ENCODE data around the gene SLC8B1. TPM values are rescaled to one million over a fixed set of nuclear protein-coding genes. Genes with fewer than 3 reads are reported as not detected.
"Not testable (repeated sequence)": the region's sequence is repeated elsewhere in the genome, so short reads cannot be mapped to it uniquely, and the experiment has no call there.

SLC8B1 gene
- total RNA-seq, 4 donors from 2014 or later = 22.7 to 59.3 (median 41.3) TPM

DNA sequence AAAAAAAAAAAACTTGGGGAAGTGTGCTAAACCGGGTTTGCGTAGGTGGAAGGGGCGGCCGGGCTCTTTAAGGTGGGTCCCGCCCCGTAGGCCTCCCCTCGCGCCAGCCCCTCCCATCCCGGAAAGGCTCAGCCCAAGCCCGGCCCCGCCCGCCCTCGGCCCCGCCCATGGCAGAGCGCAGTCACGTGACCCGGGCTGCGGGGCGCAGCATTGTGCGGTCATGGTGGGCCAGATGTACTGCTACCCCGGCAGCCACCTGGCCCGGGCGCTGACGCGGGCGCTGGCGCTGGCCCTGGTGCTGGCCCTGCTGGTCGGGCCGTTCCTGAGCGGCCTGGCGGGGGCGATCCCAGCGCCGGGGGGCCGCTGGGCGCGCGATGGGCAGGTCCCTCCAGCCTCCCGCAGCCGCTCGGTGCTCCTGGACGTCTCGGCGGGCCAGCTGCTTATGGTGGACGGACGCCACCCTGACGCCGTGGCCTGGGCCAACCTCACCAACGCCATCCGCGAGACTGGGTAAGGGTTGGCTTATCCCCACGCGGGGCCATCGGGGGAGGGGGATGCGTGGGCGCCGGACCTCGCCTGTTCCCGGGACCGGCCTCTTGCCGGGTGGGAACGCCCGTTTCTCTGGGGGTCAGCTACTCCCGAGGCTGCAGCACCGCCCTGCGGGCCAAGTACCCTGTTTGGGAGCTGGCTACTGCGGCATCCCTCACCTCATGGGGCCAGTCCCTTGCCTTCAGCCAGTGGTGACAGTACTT is 23.6 kb upstream of the SLC8B1 start, which contains the start of gene PLBD2:
Gene PLBD2 (plus strand): TSS at position 207 of the 752 bp plus-strand sequence. CDS start 14 bp downstream, at position 221.
- DNase-seq (ENCODE audit: low spot score) = peak; percentile 88
- peak; percentile 96 for ATAC-seq (ENCODE audit: low FRiP score)
- TF ChIP-seq, protein P1, sequence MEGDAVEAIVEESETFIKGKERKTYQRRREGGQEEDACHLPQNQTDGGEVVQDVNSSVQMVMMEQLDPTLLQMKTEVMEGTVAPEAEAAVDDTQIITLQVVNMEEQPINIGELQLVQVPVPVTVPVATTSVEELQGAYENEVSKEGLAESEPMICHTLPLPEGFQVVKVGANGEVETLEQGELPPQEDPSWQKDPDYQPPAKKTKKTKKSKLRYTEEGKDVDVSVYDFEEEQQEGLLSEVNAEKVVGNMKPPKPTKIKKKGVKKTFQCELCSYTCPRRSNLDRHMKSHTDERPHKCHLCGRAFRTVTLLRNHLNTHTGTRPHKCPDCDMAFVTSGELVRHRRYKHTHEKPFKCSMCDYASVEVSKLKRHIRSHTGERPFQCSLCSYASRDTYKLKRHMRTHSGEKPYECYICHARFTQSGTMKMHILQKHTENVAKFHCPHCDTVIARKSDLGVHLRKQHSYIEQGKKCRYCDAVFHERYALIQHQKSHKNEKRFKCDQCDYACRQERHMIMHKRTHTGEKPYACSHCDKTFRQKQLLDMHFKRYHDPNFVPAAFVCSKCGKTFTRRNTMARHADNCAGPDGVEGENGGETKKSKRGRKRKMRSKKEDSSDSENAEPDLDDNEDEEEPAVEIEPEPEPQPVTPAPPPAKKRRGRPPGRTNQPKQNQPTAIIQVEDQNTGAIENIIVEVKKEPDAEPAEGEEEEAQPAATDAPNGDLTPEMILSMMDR (IDR thresholded peaks at IDR 0.05) = no peak

- not testable (repeated sequence) for DNase-seq (ENCODE audit: low spot score); ATAC-seq (ENCODE audit: low FRiP score)
These were observed 19.3 kb upstream of the SLC8B1 start for GRCh38 chr12:113354192-113354591.

- ATAC-seq (ENCODE audit: low FRiP score) (no peak), DNase-seq (ENCODE audit: low spot score) (no peak)
- TF ChIP-seq, protein P1 (IDR thresholded peaks at IDR 0.05) = no peak
These were observed 16.2 kb upstream of the SLC8B1 start for GRCh38 chr12:113351089-113351488.

GRCh38 chr12:113348849-113349536 is 14.1 kb upstream of the SLC8B1 start:
- DNase-seq (ENCODE audit: low spot score) (no peak), ATAC-seq (ENCODE audit: low FRiP score) (no peak)
- TF ChIP-seq, protein P1 (IDR thresholded peaks at IDR 0.05) = no peak

GRCh38 chr12:113347892-113348291 is 13.0 kb upstream of the SLC8B1 start:
- TF ChIP-seq, protein P1 (IDR thresholded peaks at IDR 0.05) = no peak
- ATAC-seq (ENCODE audit: low FRiP score) (no peak), DNase-seq (ENCODE audit: low spot score) (no peak)

DNA sequence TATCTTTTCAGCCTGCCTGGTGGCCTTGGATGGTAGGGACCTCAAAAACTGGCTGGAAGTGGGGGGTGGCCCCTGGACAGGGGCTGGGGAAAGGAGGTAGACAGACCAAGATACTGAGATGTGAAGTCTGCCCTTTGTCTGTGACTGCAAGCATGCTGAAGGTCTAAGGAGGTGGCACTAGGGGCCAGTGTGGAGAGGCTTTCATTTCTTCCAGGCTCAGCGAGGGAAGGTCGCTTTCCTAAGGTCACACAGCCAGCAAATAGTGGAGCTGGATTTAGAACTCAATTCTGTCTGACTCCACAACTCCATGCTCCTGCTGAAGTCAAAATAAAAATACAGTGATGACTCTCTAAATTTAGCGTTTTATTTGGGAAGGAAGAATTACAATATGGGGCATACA is 12.2 kb upstream of the SLC8B1 start:
- DNase-seq (ENCODE audit: low spot score) (no peak), ATAC-seq (ENCODE audit: low FRiP score) (no peak)
- TF ChIP-seq, protein P1 (IDR thresholded peaks at IDR 0.05) = no peak

GRCh38 chr12:113346353-113346752 is 11.4 kb upstream of the SLC8B1 start:
- ATAC-seq (ENCODE audit: low FRiP score) (no peak), DNase-seq (ENCODE audit: low spot score) (no peak)
- TF ChIP-seq, protein P1 (IDR thresholded peaks at IDR 0.05) = no peak
